Immature natural killer cell (primary cell): ENCODE results near the gene ECT2L. TPM values are rescaled to one million over a fixed set of nuclear protein-coding genes. Genes with fewer than 3 reads are reported as not detected.
"Not testable (repeated sequence)": the region's sequence is repeated elsewhere in the genome, so short reads cannot be mapped to it uniquely, and the experiment has no call there.

Experiments used
- DNase-seq, 3 donors: peaks; one replicate each; pipeline ENCODE4 v3.0.0; 2022; ENCODE audit warnings: mixed read lengths in 1 of 3
- H3K27ac Mint-ChIP-seq, 6 donors: one replicate each; pipeline ENCODE4 v1.8.0; 2020; ENCODE audit warnings: mixed read lengths in 6 of 6, mild to moderate bottlenecking in 5 of 6, inconsistent platforms in 4 of 6, moderate library complexity in 3 of 6
- H3K27me3 Mint-ChIP-seq, 3 donors: one replicate each; pipeline ENCODE4 v1.8.0; 2020 to 2021; ENCODE audit warnings: low read depth in 3 of 3, mild to moderate bottlenecking in 3 of 3, mixed read lengths in 3 of 3, moderate library complexity in 3 of 3, inconsistent platforms in 1 of 3
- H3K36me3 Mint-ChIP-seq, 3 donors: one replicate each; pipeline ENCODE4 v1.8.0; 2020; ENCODE audit warnings: mixed read lengths in 3 of 3, inconsistent platforms in 2 of 3, mild to moderate bottlenecking in 2 of 3
- H3K4me1 Mint-ChIP-seq, 2 donors: one replicate each; pipeline ENCODE4 v1.8.0; 2020; ENCODE audit warnings: inconsistent platforms in 2 of 2, mild to moderate bottlenecking in 2 of 2, mixed read lengths in 2 of 2, moderate library complexity in 1 of 2
- H3K4me3 Mint-ChIP-seq, 5 donors: one replicate each; pipeline ENCODE4 v1.8.0; 2020; ENCODE audit warnings: mild to moderate bottlenecking in 5 of 5, mixed read lengths in 5 of 5, inconsistent platforms in 3 of 5, moderate library complexity in 3 of 5
- H3K9me3 Mint-ChIP-seq, 6 donors: one replicate each; pipeline ENCODE4 v1.8.0; 2020; ENCODE audit warnings: mild to moderate bottlenecking in 6 of 6, mixed read lengths in 6 of 6, inconsistent platforms in 4 of 6, moderate library complexity in 3 of 6
- polyA plus RNA-seq, 3 donors: library from polyadenylated mRNA; unstranded; fragments of 300-500 nt; fragmentation: Illumina TruSeq; gene quantifications; one replicate each; pipeline ENCODE4 v1.2.3, GENCODE V29; 2021

The ECT2L gene
- polyA plus RNA-seq, 3 donors from 2014 or later: not detected

- no peaks in the 10 kb centered on the region for H3K9me3 Mint-ChIP-seq
- no peaks in the 10 kb centered on the region for H3K27me3 Mint-ChIP-seq
- H3K27ac Mint-ChIP-seq: peak overlapping the region in 1 of 6 donors; percentile 51
- DNase-seq: no peak
- no peaks in the 10 kb centered on the region for H3K4me1 Mint-ChIP-seq
- H3K4me3 Mint-ChIP-seq: no peak overlapping the region
- peaks cover 32 to 56% (median 45%) of the 10 kb centered on the region in 3 donors for H3K36me3 Mint-ChIP-seq
Observed at GRCh38 chr6:138907167-138907566, 111.3 kb downstream of the ECT2L start.

GRCh38 chr6:138909511-138909910 is 113.6 kb downstream of the ECT2L start:
- no peaks in the 10 kb centered on the region for H3K9me3 Mint-ChIP-seq

GRCh38 chr6:138909975-138910374 is 114.1 kb downstream of the ECT2L start:
- H3K27me3 Mint-ChIP-seq: no peaks in the 10 kb centered on the region
- H3K36me3 Mint-ChIP-seq: peaks cover 31 to 66% (median 55%) of the 10 kb centered on the region in 3 donors
- H3K27ac Mint-ChIP-seq: peak overlapping the region in 1 of 6 donors; percentile 57
- no peak for DNase-seq
- H3K4me1 Mint-ChIP-seq: no peaks in the 10 kb centered on the region
- H3K4me3 Mint-ChIP-seq: no peak overlapping the region
- no peaks in the 10 kb centered on the region for H3K9me3 Mint-ChIP-seq

More at GRCh38 chr6:138909511-138909910, 113.6 kb downstream of the ECT2L start:
- no peak for DNase-seq
- H3K36me3 Mint-ChIP-seq: peaks cover 32 to 67% (median 56%) of the 10 kb centered on the region in 3 donors
- H3K27me3 Mint-ChIP-seq: no peaks in the 10 kb centered on the region
- H3K27ac Mint-ChIP-seq: peak overlapping the region in 1 of 6 donors; percentile 57
- no peaks in the 10 kb centered on the region for H3K4me1 Mint-ChIP-seq
- H3K4me3 Mint-ChIP-seq: no peak overlapping the region

GRCh38 chr6:138912308-138912707 is 116.4 kb downstream of the ECT2L start:
- H3K4me1 Mint-ChIP-seq: no peaks in the 10 kb centered on the region
- H3K27ac Mint-ChIP-seq: peak overlapping the region in 2 of 6 donors; percentile 19 to 37
- no peaks in the 10 kb centered on the region for H3K9me3 Mint-ChIP-seq
- DNase-seq: no peak
- peaks cover 26 to 56% (median 41%) of the 10 kb centered on the region in 3 donors for H3K36me3 Mint-ChIP-seq
- H3K27me3 Mint-ChIP-seq: no peaks in the 10 kb centered on the region
- no peak overlapping the region for H3K4me3 Mint-ChIP-seq

- Mint-ChIP-seq H3K27ac (peak overlapping the region in 1 of 6 donors; percentile 18), H3K9me3 (no peaks in the 10 kb centered on the region), H3K27me3 (no peaks in the 10 kb centered on the region), H3K36me3 (peaks cover 22 to 48% (median 33%) of the 10 kb centered on the region in 3 donors), H3K4me1 (no peaks in the 10 kb centered on the region), H3K4me3 (no peak overlapping the region)
- DNase-seq: no peak
Observed at GRCh38 chr6:138914701-138915100, 118.8 kb downstream of the ECT2L start.

GRCh38 chr6:138920906-138921305 is 125.0 kb downstream of the ECT2L start:
- peaks cover 7 to 29% (median 14%) of the 10 kb centered on the region in 3 donors for H3K36me3 Mint-ChIP-seq
- no peaks in the 10 kb centered on the region for H3K27me3 Mint-ChIP-seq
- DNase-seq: no peak
- H3K9me3 Mint-ChIP-seq: no peaks in the 10 kb centered on the region
- H3K4me1 Mint-ChIP-seq: no peaks in the 10 kb centered on the region
- no peak overlapping the region for H3K4me3 Mint-ChIP-seq
- no peak overlapping the region for H3K27ac Mint-ChIP-seq

GRCh38 chr6:138923561-138923960 is 127.7 kb downstream of the ECT2L start:
- Mint-ChIP-seq H3K36me3 (peaks cover 3 to 28% (median 10%) of the 10 kb centered on the region in 3 donors), H3K9me3 (no peaks in the 10 kb centered on the region)

GRCh38 chr6:138925806-138926205 is 129.9 kb downstream of the ECT2L start:
- Mint-ChIP-seq H3K27ac (no peak overlapping the region), H3K4me3 (no peak overlapping the region), H3K4me1 (no peaks in the 10 kb centered on the region), H3K36me3 (peaks cover 3 to 26% (median 7%) of the 10 kb centered on the region in 3 donors), H3K27me3 (no peaks in the 10 kb centered on the region), H3K9me3 (no peaks in the 10 kb centered on the region)
- no peak for DNase-seq

More at GRCh38 chr6:138923561-138923960, 127.7 kb downstream of the ECT2L start:
- no peak overlapping the region for H3K4me3 Mint-ChIP-seq
- no peaks in the 10 kb centered on the region for H3K27me3 Mint-ChIP-seq
- DNase-seq: no peak
- peak overlapping the region in 1 of 6 donors; percentile 1 for H3K27ac Mint-ChIP-seq
- no peaks in the 10 kb centered on the region for H3K4me1 Mint-ChIP-seq

- peaks cover 3 to 26% (median 7%) of the 10 kb centered on the region in 3 donors for H3K36me3 Mint-ChIP-seq
- H3K9me3 Mint-ChIP-seq: no peaks in the 10 kb centered on the region
- no peak overlapping the region for H3K4me3 Mint-ChIP-seq
- H3K27ac Mint-ChIP-seq: no peak overlapping the region
- H3K27me3 Mint-ChIP-seq: no peaks in the 10 kb centered on the region
- no peak for DNase-seq
- peaks cover 0 to 2% of the 10 kb centered on the region in 2 donors for H3K4me1 Mint-ChIP-seq
Observed at GRCh38 chr6:138926579-138926978, 130.7 kb downstream of the ECT2L start.

GRCh38 chr6:138931660-138932059 is 135.8 kb downstream of the ECT2L start:
- no peak overlapping the region for H3K4me3 Mint-ChIP-seq
- peaks cover 4 to 34% (median 17%) of the 10 kb centered on the region in 3 donors for H3K36me3 Mint-ChIP-seq
- H3K9me3 Mint-ChIP-seq: peaks cover 0 to under 1% (median 0%) of the 10 kb centered on the region in 6 donors
- H3K27me3 Mint-ChIP-seq: no peaks in the 10 kb centered on the region
- peak overlapping the region in 1 of 6 donors; percentile 47 for H3K27ac Mint-ChIP-seq
- no peak for DNase-seq
- H3K4me1 Mint-ChIP-seq: peaks cover 1 to 14% of the 10 kb centered on the region in 2 donors

- not testable (repeated sequence) for DNase-seq, H3K27me3 Mint-ChIP-seq, H3K9me3 Mint-ChIP-seq, H3K27ac Mint-ChIP-seq, H3K4me1 Mint-ChIP-seq, H3K4me3 Mint-ChIP-seq
- peaks cover 19 to 54% (median 27%) of the 10 kb centered on the region in 3 donors for H3K36me3 Mint-ChIP-seq
Observed at GRCh38 chr6:138936873-138937272, 141.0 kb downstream of the ECT2L start.

GRCh38 chr6:138943089-138943625 is 147.3 kb downstream of the ECT2L start:
- peaks cover 3 to 4% (median 4%) of the 10 kb centered on the region in 3 donors for H3K27me3 Mint-ChIP-seq
- DNase-seq: no peak
- H3K9me3 Mint-ChIP-seq: no peaks in the 10 kb centered on the region
- peaks cover 34 to 52% of the 10 kb centered on the region in 2 donors for H3K4me1 Mint-ChIP-seq
- peaks cover 5 to 25% (median 12%) of the 10 kb centered on the region in 3 donors for H3K36me3 Mint-ChIP-seq
- peak overlapping the region in 3 of 6 donors; percentile 21 to 74 (median 53) for H3K27ac Mint-ChIP-seq
- no peak overlapping the region for H3K4me3 Mint-ChIP-seq

- H3K27me3 Mint-ChIP-seq: peaks cover 3 to 4% (median 4%) of the 10 kb centered on the region in 3 donors
- peaks cover 4 to 18% (median 9%) of the 10 kb centered on the region in 3 donors for H3K36me3 Mint-ChIP-seq
- H3K4me3 Mint-ChIP-seq: peak overlapping the region in 1 of 5 donors; percentile 47
- peak; percentile 53 to 59 (median 55) for DNase-seq
- no peaks in the 10 kb centered on the region for H3K9me3 Mint-ChIP-seq
- H3K27ac Mint-ChIP-seq: peak overlapping the region in 5 of 6 donors; percentile 43 to 73 (median 66)
- H3K4me1 Mint-ChIP-seq: peaks cover 38 to 63% of the 10 kb centered on the region in 2 donors
Observed at GRCh38 chr6:138944412-138944811, 148.5 kb downstream of the ECT2L start.

GRCh38 chr6:138945354-138945753 is 149.5 kb downstream of the ECT2L start:
- Mint-ChIP-seq H3K36me3 (peaks cover 4 to 10% (median 9%) of the 10 kb centered on the region in 3 donors), H3K9me3 (no peaks in the 10 kb centered on the region), H3K27ac (peak overlapping the region in 3 of 6 donors; percentile 66 to 85 (median 73)), H3K27me3 (peaks cover 3 to 4% (median 4%) of the 10 kb centered on the region in 3 donors), H3K4me3 (no peak overlapping the region), H3K4me1 (peaks cover 40 to 69% of the 10 kb centered on the region in 2 donors)
- DNase-seq: no peak
